HG03060 (cell line): Measurements from ENCODE around the gene GLIS2.
A peak's percentile ranks its signal among the peaks of the same experiment; 100 is the strongest.

ENCODE experiments used
- ATAC-seq: cut with Tn5 transposase; IDR thresholded peaks from one replicate; pipeline ENCODE4 v1.9.1; 2021; ENCODE audit warnings: low read depth, moderate number of reproducible peaks; ENCODE audit not compliant: unreplicated experiment

The GLIS2 gene

GRCh38 chr16:4315186-4316107, at the start of gene GLIS2:
GLIS2 (plus strand) TSS chr16:4316067; CDS start chr16:4332281, 16,214 bp downstream.
- ATAC-seq = no peak

GRCh38 chr16:4266372-4266771, 49.5 kb upstream of the GLIS2 start:
- ATAC-seq = no peak

DNA sequence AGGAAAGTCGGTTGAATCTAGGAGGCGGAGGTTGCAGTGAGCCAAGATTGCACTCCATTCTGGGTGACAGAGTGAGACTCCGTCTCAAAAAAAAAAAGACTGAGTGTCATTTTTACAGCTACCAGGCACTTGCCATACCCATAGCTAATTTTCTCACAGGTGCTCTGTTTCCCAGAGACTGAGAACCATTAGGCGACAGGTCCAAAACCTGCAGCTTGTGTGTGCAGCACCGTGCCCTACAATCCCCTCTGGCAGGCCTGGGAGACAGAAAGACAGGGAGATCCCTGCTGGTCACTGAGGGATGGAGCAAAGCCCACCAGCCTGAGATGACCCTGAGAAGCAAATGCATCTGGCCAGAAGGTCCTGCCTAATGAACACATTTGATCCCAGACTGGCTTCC, 45.8 kb upstream of the GLIS2 start:
- no peak for ATAC-seq

DNA sequence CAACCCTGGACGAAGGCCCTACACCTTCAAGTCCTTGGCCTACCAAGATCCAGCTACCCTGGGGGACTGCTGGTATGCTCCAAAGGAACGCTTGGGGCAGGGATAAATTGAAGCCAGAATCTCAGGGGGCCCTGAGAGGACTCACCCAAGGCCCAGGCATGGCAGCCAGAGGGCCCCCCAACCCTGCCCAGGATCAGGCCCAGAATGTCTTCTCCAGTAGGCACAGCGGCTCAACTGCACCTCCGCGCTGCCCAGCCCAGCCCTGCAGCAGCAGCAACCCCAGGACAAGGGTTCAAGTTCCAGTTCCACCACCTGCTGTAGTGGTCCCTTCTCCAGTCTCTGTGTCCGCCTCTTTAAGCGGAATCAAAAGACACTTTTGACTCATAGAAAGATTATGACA, 45.3 kb upstream of the GLIS2 start:
- no peak for ATAC-seq

DNA sequence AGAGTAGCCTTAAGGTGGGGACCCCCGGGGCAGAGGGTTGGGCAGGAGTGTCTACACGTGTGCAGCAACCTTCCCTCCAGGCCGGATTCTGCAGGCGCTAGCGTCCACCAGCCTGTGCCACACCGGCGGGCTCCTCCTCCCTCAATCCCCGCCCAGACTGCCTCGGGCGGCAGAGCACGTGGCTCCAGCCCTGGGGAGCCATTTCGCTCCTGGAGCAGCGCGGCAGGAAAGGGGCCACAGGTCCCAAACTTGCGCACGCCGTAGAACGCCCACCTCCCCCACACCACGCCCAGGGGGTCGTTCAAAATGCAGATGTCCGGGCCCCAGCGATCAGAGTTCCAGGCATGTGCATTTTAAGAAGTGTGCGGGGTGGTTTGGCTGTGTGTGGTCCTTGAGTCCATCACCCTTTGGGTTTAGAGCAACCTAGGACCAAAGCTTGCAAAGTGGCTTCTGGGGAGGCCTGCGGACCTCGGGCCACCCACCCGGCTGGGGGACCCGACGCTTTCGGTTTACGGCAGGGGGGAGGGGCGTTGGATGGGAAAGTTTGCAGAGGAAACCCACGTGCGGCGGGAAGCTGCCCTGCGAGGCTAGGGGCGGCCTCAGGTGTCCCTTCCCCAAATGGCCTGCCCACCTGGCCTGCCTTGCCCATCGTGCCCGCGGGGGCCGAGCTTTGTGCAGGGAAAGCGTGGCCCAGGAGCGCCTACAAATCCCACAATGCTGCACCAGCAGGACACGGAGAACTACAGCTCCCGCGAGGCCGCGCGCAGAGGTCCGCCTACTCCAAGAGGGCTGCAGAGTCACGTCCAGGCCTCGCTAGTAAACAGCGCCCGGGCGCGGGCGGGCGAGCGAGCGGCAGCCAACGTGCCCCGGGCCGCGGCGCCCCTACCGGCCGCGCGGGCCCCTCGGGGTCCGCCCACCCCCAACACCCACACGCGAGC, 44.4 kb upstream of the GLIS2 start:
- ATAC-seq = peak; percentile 40

- ATAC-seq = no peak
These were observed 43.5 kb upstream of the GLIS2 start for GRCh38 chr16:4272114-4272956.

- no peak for ATAC-seq
These were observed 42.0 kb upstream of the GLIS2 start for GRCh38 chr16:4273858-4274311.

DNA sequence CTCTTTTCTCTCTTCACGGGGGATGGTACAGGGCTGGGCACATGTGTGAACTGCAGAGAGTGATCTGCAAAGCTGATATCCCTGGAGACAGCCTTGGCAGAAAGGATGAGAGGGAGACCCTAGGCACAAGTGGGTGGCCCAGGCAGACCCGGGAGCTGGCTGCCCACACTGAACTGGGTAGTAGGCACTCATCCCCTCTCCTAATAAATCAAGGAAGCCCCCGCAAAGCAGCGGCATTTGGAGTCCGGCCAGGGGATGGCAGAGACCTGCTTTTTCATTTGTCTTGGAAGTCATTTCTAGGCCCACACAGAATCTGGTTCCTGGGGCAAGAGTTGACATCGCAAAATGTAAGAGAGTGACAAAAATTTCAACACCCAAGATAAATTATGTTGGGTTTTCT, 40.0 kb upstream of the GLIS2 start:
- ATAC-seq = no peak

GRCh38 chr16:4277987-4278513, 37.8 kb upstream of the GLIS2 start:
- ATAC-seq = no peak

DNA sequence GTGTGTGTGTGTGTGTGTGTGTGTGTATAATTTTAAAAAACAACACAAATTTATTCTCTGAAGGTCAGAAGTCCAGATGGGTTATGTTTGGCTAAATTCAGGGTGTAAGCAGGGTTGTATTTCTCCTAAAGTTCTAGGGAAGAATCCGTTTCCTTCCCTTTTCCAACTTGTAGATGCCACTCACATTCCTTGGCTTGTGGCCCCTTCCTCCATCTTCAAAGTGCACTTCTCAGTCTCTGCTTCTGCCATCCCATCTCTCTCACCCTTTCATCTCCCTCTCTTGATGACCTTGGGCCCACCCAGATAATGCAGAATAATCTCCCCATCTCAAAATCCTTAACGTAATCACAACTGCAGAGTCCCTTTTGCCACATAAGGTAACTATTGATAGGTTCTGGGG, 35.2 kb upstream of the GLIS2 start:
- no peak for ATAC-seq

GRCh38 chr16:4283441-4283840, 32.4 kb upstream of the GLIS2 start:
- ATAC-seq = no peak

- ATAC-seq = no peak
These were observed 31.9 kb upstream of the GLIS2 start for GRCh38 chr16:4283939-4284338.

- ATAC-seq = no peak
These were observed 30.7 kb upstream of the GLIS2 start for GRCh38 chr16:4285167-4285566.

DNA sequence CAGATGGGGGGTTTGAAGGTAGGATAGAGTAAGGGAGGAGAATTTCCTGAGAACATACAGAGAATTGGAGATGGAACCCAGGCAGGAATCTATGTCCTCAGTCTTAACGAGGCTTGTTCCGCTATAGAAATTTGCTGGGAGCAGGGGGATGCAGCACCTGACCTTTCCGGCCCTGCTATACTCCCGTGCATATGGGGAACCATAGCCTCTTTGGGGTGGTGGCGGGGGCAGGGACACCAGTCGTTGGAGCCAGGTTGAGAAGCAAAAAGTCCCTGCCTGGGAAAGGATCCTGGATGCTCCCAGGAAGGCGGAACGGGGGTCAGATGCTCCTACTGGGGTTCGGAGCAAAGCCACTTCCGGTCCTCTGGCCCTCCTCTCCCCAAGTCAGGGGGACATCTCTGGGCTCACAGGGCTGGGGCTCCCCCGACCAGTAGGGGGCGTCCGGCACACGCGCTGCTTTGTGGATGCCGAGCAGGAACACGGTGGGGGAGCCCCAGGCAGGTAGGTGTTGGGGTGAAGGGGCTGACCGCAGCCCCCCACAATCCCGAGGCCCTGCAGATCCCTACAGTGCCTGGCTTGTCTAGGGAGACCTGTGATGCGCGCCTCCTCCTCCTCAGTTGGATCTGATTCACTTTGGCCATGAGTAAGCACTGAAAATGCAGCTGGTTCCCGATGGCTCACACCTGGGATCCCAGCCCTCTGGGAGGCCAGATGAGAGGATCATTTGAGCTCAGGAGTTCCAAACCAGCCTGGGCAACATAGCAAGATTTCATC, 27.5 kb upstream of the GLIS2 start:
- no peak for ATAC-seq

DNA sequence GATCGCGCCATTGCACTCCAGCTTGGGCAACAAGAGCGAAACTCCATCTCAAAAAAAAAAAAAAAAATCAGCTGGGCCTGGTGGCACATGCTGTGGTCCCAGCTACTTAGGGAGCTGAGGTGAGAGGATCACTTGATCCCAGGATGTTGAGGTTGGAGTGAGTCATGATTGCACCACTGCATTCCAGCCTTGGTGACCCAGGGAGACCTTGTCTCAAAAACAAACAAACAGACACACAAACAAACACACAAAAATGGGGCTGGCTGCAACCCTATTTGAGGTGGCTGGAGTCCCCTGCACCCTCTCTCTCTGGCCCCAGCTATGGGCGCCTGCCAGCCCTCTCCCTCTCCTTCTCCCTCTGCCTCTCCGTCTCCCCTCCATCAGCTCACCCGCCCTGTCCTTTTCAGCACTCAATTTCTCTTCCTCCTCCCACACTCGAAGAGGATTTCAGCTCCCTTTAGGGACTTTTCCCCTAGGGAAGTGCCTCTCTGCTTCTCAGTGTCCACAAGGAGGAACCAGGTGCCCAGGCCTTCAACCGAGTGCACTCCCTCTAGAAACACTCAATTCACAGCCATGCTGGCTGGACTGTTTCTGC, 25.5 kb upstream of the GLIS2 start:
- ATAC-seq = no peak

GRCh38 chr16:4291699-4292098, 24.2 kb upstream of the GLIS2 start:
- ATAC-seq = no peak

DNA sequence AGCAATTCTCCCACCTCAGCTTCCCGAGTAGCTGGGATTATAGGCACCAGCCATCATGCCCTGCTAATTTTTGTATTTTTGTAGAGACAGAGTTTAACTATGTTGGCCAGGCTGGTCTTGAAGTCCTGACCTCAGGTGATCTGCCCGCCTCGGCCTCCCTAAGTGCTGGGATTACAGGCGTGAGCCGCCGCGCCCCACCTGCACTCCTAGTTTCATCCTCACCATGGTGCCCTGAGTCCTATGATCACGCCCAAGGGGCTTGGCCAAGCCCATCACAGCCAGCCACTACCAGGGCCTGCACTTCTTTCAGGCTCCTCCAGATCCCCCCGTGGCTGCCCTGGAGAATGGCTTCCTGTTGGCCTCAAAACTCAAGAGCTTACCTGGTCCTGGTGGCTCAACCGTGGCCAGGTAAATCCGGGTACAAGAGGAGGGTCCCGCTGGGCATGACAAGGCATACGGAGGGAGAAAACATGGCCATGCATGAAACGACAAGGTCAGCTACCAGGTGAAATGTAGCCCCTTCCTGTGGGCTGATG, 22.6 kb upstream of the GLIS2 start:
- no peak for ATAC-seq

- ATAC-seq = no peak
These were observed 21.9 kb upstream of the GLIS2 start for GRCh38 chr16:4293822-4294457.
